ENCODE data around the gene TYMP.

- TF ChIP-seq CTCF (conservative IDR thresholded peaks at IDR 0.05; ENCODE audit: low read depth, low read length) (no peak), EZH2 (IDR thresholded peaks at IDR 0.05; ENCODE audit: borderline replicate concordance, low read depth, low read length, poor library complexity, severe bottlenecking) (no peak)
These were observed 6.4 kb downstream of the TYMP start for GRCh38 chr22:50523458-50523805.
